ENCODE results near the gene TK2. TPM values are rescaled to one million over a fixed set of nuclear protein-coding genes. Genes with fewer than 3 reads are reported as not detected.

Gene TK2
- total RNA-seq, 2 donors from 2014 or later, result 7.9 to 11.5 TPM

GRCh38 chr16:66585481-66586239, 35.7 kb upstream of the TK2 start:
- no peak overlapping the region for H3K4me3 Mint-ChIP-seq
- H3K9ac ChIP-seq (ENCODE audit: extremely low read depth, low read length, poor library complexity, severe bottlenecking), result no peak overlapping the region
- WGBS, 2 experiments (ENCODE audit: insufficient coverage in 1 of 2, insufficient read length in 1 of 2), result 84 to 86% methylated on average over 7 to 10 of the region's 10 CpGs
- H3K4me1 ChIP-seq (ENCODE audit: control insufficient read depth, insufficient read depth, low read length), result peaks cover 1% of the 10 kb centered on the region
- H3K27me3 ChIP-seq (ENCODE audit: control insufficient read depth, insufficient read depth, low read length, poor library complexity, severe bottlenecking), result no peaks in the 10 kb centered on the region
- H3K4me3 ChIP-seq (ENCODE audit: low read length), result no peak overlapping the region
- H3K36me3 Mint-ChIP-seq (ENCODE audit: low read depth), result no peaks in the 10 kb centered on the region
- TF ChIP-seq CTCF (conservative IDR thresholded peaks at IDR 0.05), result no peak
- H3K4me1 Mint-ChIP-seq, result peaks cover 4% of the 10 kb centered on the region
- peaks cover 8% of the 10 kb centered on the region for H3K27me3 Mint-ChIP-seq (ENCODE audit: insufficient read depth)
- no peaks in the 10 kb centered on the region for H3K9me3 Mint-ChIP-seq
- no peaks in the 10 kb centered on the region for H3K36me3 ChIP-seq (ENCODE audit: control insufficient read depth, insufficient read depth, low read length)
- no peaks in the 10 kb centered on the region for H3K9me3 ChIP-seq (ENCODE audit: control insufficient read depth, low read length)
- H3K27ac ChIP-seq (ENCODE audit: low read depth, low read length), result no peak overlapping the region
- no peak overlapping the region for H3K27ac Mint-ChIP-seq
- DNase-seq, result peak; percentile 22

- Mint-ChIP-seq H3K27ac (no peak overlapping the region), H3K4me3 (no peak overlapping the region), H3K4me1 (peaks cover 9% of the 10 kb centered on the region), H3K36me3 (ENCODE audit: low read depth) (no peaks in the 10 kb centered on the region), H3K27me3 (ENCODE audit: insufficient read depth) (peaks cover 49% of the 10 kb centered on the region), H3K9me3 (no peaks in the 10 kb centered on the region)
- no peaks in the 10 kb centered on the region for H3K9me3 ChIP-seq (ENCODE audit: control insufficient read depth, low read length)
- peaks cover 2% of the 10 kb centered on the region for H3K4me1 ChIP-seq (ENCODE audit: control insufficient read depth, insufficient read depth, low read length)
- WGBS, 2 experiments (ENCODE audit: insufficient coverage in 1 of 2, insufficient read length in 1 of 2), result 82 to 95% methylated on average over 2 to 3 of the region's 3 CpGs
- H3K27ac ChIP-seq (ENCODE audit: low read depth, low read length), result no peak overlapping the region
- peaks cover 37% of the 10 kb centered on the region for H3K27me3 ChIP-seq (ENCODE audit: control insufficient read depth, insufficient read depth, low read length, poor library complexity, severe bottlenecking)
- no peaks in the 10 kb centered on the region for H3K36me3 ChIP-seq (ENCODE audit: control insufficient read depth, insufficient read depth, low read length)
- H3K9ac ChIP-seq (ENCODE audit: extremely low read depth, low read length, poor library complexity, severe bottlenecking), result no peak overlapping the region
- DNase-seq, result no peak
- H3K4me3 ChIP-seq (ENCODE audit: low read length), result no peak overlapping the region
- TF ChIP-seq CTCF (conservative IDR thresholded peaks at IDR 0.05), result no peak
These were observed 31.5 kb upstream of the TK2 start for GRCh38 chr16:66581246-66581952.

GRCh38 chr16:66580605-66581209, 30.8 kb upstream of the TK2 start:
- no peak for DNase-seq
- Histone ChIP-seq H3K27me3 (ENCODE audit: control insufficient read depth, insufficient read depth, low read length, poor library complexity, severe bottlenecking) (peaks cover 37% of the 10 kb centered on the region), H3K4me1 (ENCODE audit: control insufficient read depth, insufficient read depth, low read length) (peaks cover 2% of the 10 kb centered on the region), H3K4me3 (ENCODE audit: low read length) (no peak overlapping the region), H3K36me3 (ENCODE audit: control insufficient read depth, insufficient read depth, low read length) (no peaks in the 10 kb centered on the region), H3K9me3 (ENCODE audit: control insufficient read depth, low read length) (no peaks in the 10 kb centered on the region), H3K9ac (ENCODE audit: extremely low read depth, low read length, poor library complexity, severe bottlenecking) (no peak overlapping the region), H3K27ac (ENCODE audit: low read depth, low read length) (no peak overlapping the region)
- Mint-ChIP-seq H3K4me3 (no peak overlapping the region), H3K27ac (no peak overlapping the region), H3K9me3 (no peaks in the 10 kb centered on the region), H3K36me3 (ENCODE audit: low read depth) (no peaks in the 10 kb centered on the region), H3K27me3 (ENCODE audit: insufficient read depth) (peaks cover 49% of the 10 kb centered on the region), H3K4me1 (peaks cover 9% of the 10 kb centered on the region)
- TF ChIP-seq CTCF (conservative IDR thresholded peaks at IDR 0.05), result no peak
- WGBS, 2 experiments (ENCODE audit: insufficient coverage in 1 of 2, insufficient read length in 1 of 2), result 67 to 73% methylated on average over 3 to 4 of the region's 4 CpGs
